HEK293 (cell line): ENCODE results near the gene DNMBP.
"Not testable (repeated sequence)": the region's sequence is repeated elsewhere in the genome, so short reads cannot be mapped to it uniquely, and the experiment has no call there.

Experiments
- CTCF ChIA-PET: fragments of 350-600 bp; formaldehyde crosslinking; extraction: SDS; loops from one replicate; lab custom pipeline; 2021; ENCODE audit warnings: antibody characterized with exemption; lab: Yijun Ruan, JAX
- POLR2A ChIA-PET: fragments of 300-600 bp; formaldehyde crosslinking; extraction: SDS; loops from one replicate; lab custom pipeline; 2020; ENCODE audit warnings: antibody characterized with exemption, inconsistent platforms; lab: Yijun Ruan, JAX
- H3K27ac ChIP-seq: fragments of 200-500 bp; sonication (Bioruptor generic); 2 replicates; pipeline ENCODE4 v1.5.1; 2014; ENCODE audit warnings: low read depth, low read length, control low read depth, inconsistent platforms; ENCODE audit errors: extremely low read depth
- H3K36me3 ChIP-seq, 2 experiments: fragments of 200-500 bp in 1 of 2; sonication (Bioruptor generic) in 1 of 2; 1 replicate in 1 of 2; 2 replicates in 1 of 2; pipeline ENCODE4 v1.5.1; 2014 to 2017; ENCODE audit warnings: inconsistent platforms in 2 of 2, low read length in 2 of 2; ENCODE audit not compliant: control insufficient read depth in 2 of 2, insufficient read depth in 1 of 2
- H3K4me1 ChIP-seq: fragments of 200-500 bp; sonication (Bioruptor generic); 2 replicates; pipeline ENCODE4 v1.5.1; 2014; ENCODE audit warnings: mild to moderate bottlenecking, low read length, inconsistent platforms; ENCODE audit not compliant: control insufficient read depth, insufficient read depth
- H3K4me3 ChIP-seq: 2 replicates; pipeline ENCODE4 v1.5.1; 2011; ENCODE audit warnings: low read depth, mild to moderate bottlenecking, control low read depth, low read length, moderate library complexity
- H3K9me3 ChIP-seq: fragments of 200-500 bp; sonication (Bioruptor generic); 2 replicates; pipeline ENCODE4 v1.5.1; 2014; ENCODE audit warnings: low read depth, low read length, inconsistent platforms; ENCODE audit not compliant: control insufficient read depth, insufficient read depth
- YY1 ChIP-seq: fragments of 450-650 bp; formaldehyde crosslinking; IDR thresholded peaks from 2 replicates; pipeline ENCODE4 v1.5.1; 2018; ENCODE audit warnings: missing biosample characterization, missing genetic modification characterization
- ZNF112 ChIP-seq: fragments of 450-650 bp; formaldehyde crosslinking; IDR thresholded peaks from 2 replicates; pipeline ENCODE4 v1.5.0; 2017; ENCODE audit warnings: missing biosample characterization, missing genetic modification characterization
- ZNF132 ChIP-seq: fragments of 450-650 bp; formaldehyde crosslinking; IDR thresholded peaks from 2 replicates; pipeline ENCODE4 v1.5.1; 2017; ENCODE audit warnings: missing biosample characterization, missing genetic modification characterization, borderline replicate concordance
- ZNF155 ChIP-seq: fragments of 450-650 bp; formaldehyde crosslinking; IDR thresholded peaks from 2 replicates; pipeline ENCODE4 v1.5.1; 2016; ENCODE audit warnings: missing biosample characterization, missing genetic modification characterization
- ZNF202 ChIP-seq: fragments of 450-650 bp; formaldehyde crosslinking; IDR thresholded peaks from 2 replicates; pipeline ENCODE4 v1.5.1; 2016; ENCODE audit warnings: missing biosample characterization, missing genetic modification characterization, borderline replicate concordance
- ZNF398 ChIP-seq: fragments of 450-650 bp; formaldehyde crosslinking; IDR thresholded peaks from 2 replicates; pipeline ENCODE4 v1.5.1; 2017; ENCODE audit warnings: missing biosample characterization, missing genetic modification characterization
- ZNF426 ChIP-seq: fragments of 450-650 bp; formaldehyde crosslinking; IDR thresholded peaks from 2 replicates; pipeline ENCODE4 v1.5.1; 2017; ENCODE audit warnings: missing biosample characterization, missing genetic modification characterization, mild to moderate bottlenecking, inconsistent platforms, moderate library complexity
- ZNF518A ChIP-seq: fragments of 450-650 bp; formaldehyde crosslinking; conservative IDR thresholded peaks from 2 replicates; pipeline ENCODE4 v1.5.1; 2016; ENCODE audit warnings: low read depth, missing biosample characterization, missing genetic modification characterization
- ZNF610 ChIP-seq: fragments of 450-650 bp; formaldehyde crosslinking; IDR thresholded peaks from 2 replicates; pipeline ENCODE4 v1.5.1; 2016; ENCODE audit warnings: missing biosample characterization, missing genetic modification characterization, borderline replicate concordance
- ZNF692 ChIP-seq: fragments of 450-650 bp; formaldehyde crosslinking; IDR thresholded peaks from 2 replicates; pipeline ENCODE4 v1.5.1; 2016; ENCODE audit warnings: missing biosample characterization, missing genetic modification characterization
- ZNF704 ChIP-seq: fragments of 450-650 bp; formaldehyde crosslinking; IDR thresholded peaks from 2 replicates; pipeline ENCODE4 v1.5.1; 2016; ENCODE audit warnings: missing biosample characterization, missing genetic modification characterization
- ZNF747 ChIP-seq: fragments of 450-650 bp; formaldehyde crosslinking; IDR thresholded peaks from 2 replicates; pipeline ENCODE4 v1.5.1; 2016; ENCODE audit warnings: missing biosample characterization, missing genetic modification characterization

DNMBP gene

GRCh38 chr10:99964791-99965190 lies 45.0 kb downstream of the DNMBP start:
- ChIA-PET CTCF (interaction anchor here (0.6 to 2.4 kb wide), 10 partner anchors 9 to 453 kb away, joined by 3 to 16 read pairs (median 4); no protein-coding TSS in a partner anchor), POLR2A (no interaction called here)
- Histone ChIP-seq H3K4me1 (no peaks in the 10 kb centered on the region), H3K36me3 (peaks cover 12 to 13% of the 10 kb centered on the region in 2 experiments), H3K27ac (no peak overlapping the region), H3K9me3 (no peaks in the 10 kb centered on the region), H3K4me3 (no peak overlapping the region)
- TF ChIP-seq ZNF692 (tag by site-specific recombination) (no peak), ZNF155 (tag by site-specific recombination) (no peak), ZNF202 (no peak), ZNF398 (tag by site-specific recombination) (no peak), ZNF112 (tag by site-specific recombination) (no peak), ZNF704 (no peak), ZNF747 (tag by site-specific recombination) (no peak), YY1 (no peak), ZNF426 (tag by site-specific recombination) (no peak), ZNF132 (tag by site-specific recombination) (no peak), ZNF518A (no peak), ZNF610 (no peak)

GRCh38 chr10:99963467-99964165 lies 46.1 kb downstream of the DNMBP start:
- H3K4me3 ChIP-seq, H3K9me3 ChIP-seq, H3K4me1 ChIP-seq, POLR2A ChIA-PET, H3K36me3 ChIP-seq, H3K27ac ChIP-seq: not testable (repeated sequence)
- CTCF ChIA-PET, result interaction anchor here (1.2 kb wide), 1 partner anchor 11 kb away, joined by 4 read pairs; no protein-coding TSS in a partner anchor
